ENCODE results near the gene IRAK3. TPM values are rescaled to one million over a fixed set of nuclear protein-coding genes. Genes with fewer than 3 reads are reported as not detected.

Gene IRAK3
- total RNA-seq, 1 donor from 2014 or later: 4.8 TPM

- TF ChIP-seq, protein P1, sequence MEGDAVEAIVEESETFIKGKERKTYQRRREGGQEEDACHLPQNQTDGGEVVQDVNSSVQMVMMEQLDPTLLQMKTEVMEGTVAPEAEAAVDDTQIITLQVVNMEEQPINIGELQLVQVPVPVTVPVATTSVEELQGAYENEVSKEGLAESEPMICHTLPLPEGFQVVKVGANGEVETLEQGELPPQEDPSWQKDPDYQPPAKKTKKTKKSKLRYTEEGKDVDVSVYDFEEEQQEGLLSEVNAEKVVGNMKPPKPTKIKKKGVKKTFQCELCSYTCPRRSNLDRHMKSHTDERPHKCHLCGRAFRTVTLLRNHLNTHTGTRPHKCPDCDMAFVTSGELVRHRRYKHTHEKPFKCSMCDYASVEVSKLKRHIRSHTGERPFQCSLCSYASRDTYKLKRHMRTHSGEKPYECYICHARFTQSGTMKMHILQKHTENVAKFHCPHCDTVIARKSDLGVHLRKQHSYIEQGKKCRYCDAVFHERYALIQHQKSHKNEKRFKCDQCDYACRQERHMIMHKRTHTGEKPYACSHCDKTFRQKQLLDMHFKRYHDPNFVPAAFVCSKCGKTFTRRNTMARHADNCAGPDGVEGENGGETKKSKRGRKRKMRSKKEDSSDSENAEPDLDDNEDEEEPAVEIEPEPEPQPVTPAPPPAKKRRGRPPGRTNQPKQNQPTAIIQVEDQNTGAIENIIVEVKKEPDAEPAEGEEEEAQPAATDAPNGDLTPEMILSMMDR (IDR thresholded peaks at IDR 0.05; ENCODE audit: borderline replicate concordance): no peak
- Histone ChIP-seq H3K4me1 (no peaks in the 10 kb centered on the region), H3K36me3 (no peaks in the 10 kb centered on the region), H3K9me3 (replicated peaks) (no peaks in the 10 kb centered on the region), H3K4me3 (no peak overlapping the region), H3K27ac (replicated peaks) (no peak overlapping the region), H3K27me3 (ENCODE audit: low read depth) (peaks cover 11% of the 10 kb centered on the region)
- intact Hi-C loops (cut with micrococcal nuclease): no loop called here
- no peak for DNase-seq
Observed at GRCh38 chr12:66268562-66268961, 79.5 kb downstream of the IRAK3 start.

DNA sequence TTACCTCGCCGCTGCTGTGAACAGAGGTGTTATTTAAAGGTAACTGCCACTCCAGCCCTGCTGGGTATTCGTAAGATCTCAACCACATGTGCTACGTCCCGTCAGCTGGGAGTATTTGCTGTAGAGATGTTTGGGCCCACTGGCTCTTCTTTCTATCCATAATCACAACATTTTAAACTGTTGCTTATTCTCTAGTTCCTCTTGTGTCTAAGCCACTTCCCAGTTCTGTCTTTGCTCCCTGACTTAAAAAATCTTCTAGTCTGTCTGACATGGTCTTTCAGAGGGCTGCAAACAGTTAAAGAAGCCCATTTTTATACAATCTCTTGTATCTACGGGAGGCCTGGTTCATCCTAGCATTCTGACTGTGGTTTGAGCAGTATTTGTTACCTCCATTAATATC, 80.1 kb downstream of the IRAK3 start:
- H3K27ac ChIP-seq (replicated peaks): no peak overlapping the region
- H3K4me1 ChIP-seq: no peaks in the 10 kb centered on the region
- TF ChIP-seq, protein P1 (IDR thresholded peaks at IDR 0.05; ENCODE audit: borderline replicate concordance): no peak
- H3K4me3 ChIP-seq: no peak overlapping the region
- peaks cover 11% of the 10 kb centered on the region for H3K27me3 ChIP-seq (ENCODE audit: low read depth)
- no peaks in the 10 kb centered on the region for H3K9me3 ChIP-seq (replicated peaks)
- no peak for DNase-seq
- H3K36me3 ChIP-seq: no peaks in the 10 kb centered on the region
- intact Hi-C loops (cut with micrococcal nuclease): no loop called here

- intact Hi-C loops (cut with micrococcal nuclease): loop anchor here (10.0 kb wide), 1 partner anchor 135 kb away; no protein-coding TSS in a partner anchor
- H3K4me1 ChIP-seq: no peaks in the 10 kb centered on the region
- H3K27ac ChIP-seq (replicated peaks): no peak overlapping the region
- H3K4me3 ChIP-seq: no peak overlapping the region
- DNase-seq: no peak
- no peaks in the 10 kb centered on the region for H3K9me3 ChIP-seq (replicated peaks)
- H3K27me3 ChIP-seq (ENCODE audit: low read depth): peaks cover 11% of the 10 kb centered on the region
- no peaks in the 10 kb centered on the region for H3K36me3 ChIP-seq
- TF ChIP-seq, protein P1 (IDR thresholded peaks at IDR 0.05; ENCODE audit: borderline replicate concordance): peak; percentile 65
Observed at GRCh38 chr12:66269757-66270383, 80.9 kb downstream of the IRAK3 start.

GRCh38 chr12:66270613-66271012, 81.6 kb downstream of the IRAK3 start:
- no peaks in the 10 kb centered on the region for H3K36me3 ChIP-seq
- no peak overlapping the region for H3K27ac ChIP-seq (replicated peaks)
- intact Hi-C loops (cut with micrococcal nuclease): loop anchor here (10.0 kb wide), 1 partner anchor 134 kb away; no protein-coding TSS in a partner anchor
- no peaks in the 10 kb centered on the region for H3K4me1 ChIP-seq
- TF ChIP-seq, protein P1 (IDR thresholded peaks at IDR 0.05; ENCODE audit: borderline replicate concordance): no peak
- H3K27me3 ChIP-seq (ENCODE audit: low read depth): peaks cover 11% of the 10 kb centered on the region
- no peak for DNase-seq
- no peaks in the 10 kb centered on the region for H3K9me3 ChIP-seq (replicated peaks)
- H3K4me3 ChIP-seq: no peak overlapping the region

- Histone ChIP-seq H3K27me3 (ENCODE audit: low read depth) (peaks cover 11% of the 10 kb centered on the region), H3K27ac (replicated peaks) (no peak overlapping the region), H3K4me3 (no peak overlapping the region), H3K36me3 (no peaks in the 10 kb centered on the region), H3K9me3 (replicated peaks) (no peaks in the 10 kb centered on the region), H3K4me1 (no peaks in the 10 kb centered on the region)
- TF ChIP-seq, protein P1 (IDR thresholded peaks at IDR 0.05; ENCODE audit: borderline replicate concordance): no peak
- no peak for DNase-seq
- intact Hi-C loops (cut with micrococcal nuclease): loop anchor here (10.0 kb wide), 1 partner anchor 132 kb away; no protein-coding TSS in a partner anchor
Observed at GRCh38 chr12:66272650-66273049, 83.6 kb downstream of the IRAK3 start.
